ENCODE results near the gene TRIM39. TPM values are rescaled to one million over a fixed set of nuclear protein-coding genes. Genes with fewer than 3 reads are reported as not detected.

The TRIM39 gene
- total and polyA plus RNA-seq, 2 of the 13 experiments (the other 11 are each of a cell fraction or from before 2014, with no cell fraction given) = 7.7 to 14.6 TPM

DNA sequence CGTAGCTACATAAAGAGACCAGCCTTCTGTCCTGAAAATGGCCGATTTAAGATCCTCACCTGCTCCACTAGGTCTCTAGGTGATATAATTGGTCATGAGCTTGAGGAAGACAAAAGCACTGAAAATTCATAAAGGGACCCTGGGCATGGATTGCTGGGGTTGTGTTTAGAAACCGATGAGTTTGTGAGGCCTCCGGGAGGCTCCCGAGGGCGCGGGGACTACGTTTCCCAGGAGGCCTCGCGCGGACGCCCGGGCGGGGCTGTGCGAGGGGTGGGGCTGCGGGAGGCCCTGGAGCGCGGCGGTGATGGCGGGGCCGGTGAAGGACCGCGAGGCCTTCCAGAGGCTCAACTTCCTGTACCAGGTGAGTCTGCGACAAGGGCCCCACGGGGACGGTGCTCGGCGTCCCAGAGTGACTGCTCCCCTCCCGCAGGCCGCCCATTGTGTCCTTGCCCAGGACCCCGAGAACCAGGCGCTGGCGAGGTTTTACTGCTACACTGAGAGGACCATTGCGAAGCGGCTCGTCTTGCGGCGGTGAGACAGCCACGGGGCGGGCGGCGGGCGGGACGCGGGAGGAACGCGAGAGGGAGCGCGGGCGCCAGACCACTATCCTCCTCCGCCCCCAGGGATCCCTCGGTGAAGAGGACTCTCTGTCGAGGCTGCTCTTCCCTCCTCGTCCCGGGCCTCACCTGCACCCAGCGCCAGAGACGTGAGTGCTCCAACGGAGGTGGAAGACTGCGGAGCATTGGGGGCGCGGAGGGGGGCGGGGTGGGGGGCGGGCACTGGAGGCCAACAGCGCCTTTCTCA lies 18.3 kb downstream of the TRIM39 start, which contains the start of gene RPP21 (continued):
- TF ChIP-seq MAFK (conservative IDR thresholded peaks at IDR 0.05 in 1 of 2, IDR thresholded peaks at IDR 0.05 in 1 of 2; ENCODE audit: low read length in 2 of 2) (no peak), KAT8 (CRISPR knock-in tag; IDR thresholded peaks at IDR 0.05) (peak; percentile 93), CEBPB (IDR thresholded peaks at IDR 0.05; ENCODE audit: borderline replicate concordance, low read depth, low read length) (no peak), ESRRA (CRISPR knock-in tag; IDR thresholded peaks at IDR 0.05; ENCODE audit: low read depth) (no peak), ZNF10 (CRISPR knock-in tag; IDR thresholded peaks at IDR 0.05; ENCODE audit: borderline replicate concordance, low read depth) (no peak), KLF16 (CRISPR knock-in tag; IDR thresholded peaks at IDR 0.05) (peak; percentile 86 to 96; a peak in 3 of 4 replicates), ZNF652 (CRISPR knock-in tag; IDR thresholded peaks at IDR 0.05; ENCODE audit: borderline replicate concordance, low read depth) (peak; percentile 31; the same call in 1 of the 2 replicates), SP4 (CRISPR knock-in tag; IDR thresholded peaks at IDR 0.05) (peak; percentile 93), CHCHD3 (CRISPR knock-in tag; IDR thresholded peaks at IDR 0.05) (no peak; the same call in none of the 2 replicates), CEBPG (CRISPR knock-in tag; IDR thresholded peaks at IDR 0.05) (no peak), NCOA5 (CRISPR knock-in tag; IDR thresholded peaks at IDR 0.05) (0 out of 2 replicates have a peak, but pooled peaks have one; percentile 71), ZNF747 (CRISPR knock-in tag; IDR thresholded peaks at IDR 0.05; ENCODE audit: borderline replicate concordance) (peak; percentile 93; the same call in 1 of the 2 replicates), CENPX (CRISPR knock-in tag; IDR thresholded peaks at IDR 0.05) (no peak)
- TF ChIP-seq, protein P1, sequence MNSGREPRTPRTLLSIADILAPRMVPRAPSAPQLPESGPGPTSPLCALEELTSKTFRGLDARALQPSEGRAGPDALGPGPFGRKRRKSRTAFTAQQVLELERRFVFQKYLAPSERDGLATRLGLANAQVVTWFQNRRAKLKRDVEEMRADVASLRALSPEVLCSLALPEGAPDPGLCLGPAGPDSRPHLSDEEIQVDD (CRISPR knock-in tag; IDR thresholded peaks at IDR 0.05; ENCODE audit: borderline replicate concordance) = peak; percentile 90; the same call in 1 of the 2 replicates
- TF ChIP-seq, protein P2, sequence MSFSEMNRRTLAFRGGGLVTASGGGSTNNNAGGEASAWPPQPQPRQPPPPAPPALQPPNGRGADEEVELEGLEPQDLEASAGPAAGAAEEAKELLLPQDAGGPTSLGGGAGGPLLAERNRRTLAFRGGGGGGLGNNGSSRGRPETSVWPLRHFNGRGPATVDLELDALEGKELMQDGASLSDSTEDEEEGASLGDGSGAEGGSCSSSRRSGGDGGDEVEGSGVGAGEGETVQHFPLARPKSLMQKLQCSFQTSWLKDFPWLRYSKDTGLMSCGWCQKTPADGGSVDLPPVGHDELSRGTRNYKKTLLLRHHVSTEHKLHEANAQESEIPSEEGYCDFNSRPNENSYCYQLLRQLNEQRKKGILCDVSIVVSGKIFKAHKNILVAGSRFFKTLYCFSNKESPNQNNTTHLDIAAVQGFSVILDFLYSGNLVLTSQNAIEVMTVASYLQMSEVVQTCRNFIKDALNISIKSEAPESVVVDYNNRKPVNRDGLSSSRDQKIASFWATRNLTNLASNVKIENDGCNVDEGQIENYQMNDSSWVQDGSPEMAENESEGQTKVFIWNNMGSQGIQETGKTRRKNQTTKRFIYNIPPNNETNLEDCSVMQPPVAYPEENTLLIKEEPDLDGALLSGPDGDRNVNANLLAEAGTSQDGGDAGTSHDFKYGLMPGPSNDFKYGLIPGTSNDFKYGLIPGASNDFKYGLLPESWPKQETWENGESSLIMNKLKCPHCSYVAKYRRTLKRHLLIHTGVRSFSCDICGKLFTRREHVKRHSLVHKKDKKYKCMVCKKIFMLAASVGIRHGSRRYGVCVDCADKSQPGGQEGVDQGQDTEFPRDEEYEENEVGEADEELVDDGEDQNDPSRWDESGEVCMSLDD (CRISPR knock-in tag; IDR thresholded peaks at IDR 0.05; ENCODE audit: borderline replicate concordance) = peak; percentile 83
- TF ChIP-seq, protein P3, sequence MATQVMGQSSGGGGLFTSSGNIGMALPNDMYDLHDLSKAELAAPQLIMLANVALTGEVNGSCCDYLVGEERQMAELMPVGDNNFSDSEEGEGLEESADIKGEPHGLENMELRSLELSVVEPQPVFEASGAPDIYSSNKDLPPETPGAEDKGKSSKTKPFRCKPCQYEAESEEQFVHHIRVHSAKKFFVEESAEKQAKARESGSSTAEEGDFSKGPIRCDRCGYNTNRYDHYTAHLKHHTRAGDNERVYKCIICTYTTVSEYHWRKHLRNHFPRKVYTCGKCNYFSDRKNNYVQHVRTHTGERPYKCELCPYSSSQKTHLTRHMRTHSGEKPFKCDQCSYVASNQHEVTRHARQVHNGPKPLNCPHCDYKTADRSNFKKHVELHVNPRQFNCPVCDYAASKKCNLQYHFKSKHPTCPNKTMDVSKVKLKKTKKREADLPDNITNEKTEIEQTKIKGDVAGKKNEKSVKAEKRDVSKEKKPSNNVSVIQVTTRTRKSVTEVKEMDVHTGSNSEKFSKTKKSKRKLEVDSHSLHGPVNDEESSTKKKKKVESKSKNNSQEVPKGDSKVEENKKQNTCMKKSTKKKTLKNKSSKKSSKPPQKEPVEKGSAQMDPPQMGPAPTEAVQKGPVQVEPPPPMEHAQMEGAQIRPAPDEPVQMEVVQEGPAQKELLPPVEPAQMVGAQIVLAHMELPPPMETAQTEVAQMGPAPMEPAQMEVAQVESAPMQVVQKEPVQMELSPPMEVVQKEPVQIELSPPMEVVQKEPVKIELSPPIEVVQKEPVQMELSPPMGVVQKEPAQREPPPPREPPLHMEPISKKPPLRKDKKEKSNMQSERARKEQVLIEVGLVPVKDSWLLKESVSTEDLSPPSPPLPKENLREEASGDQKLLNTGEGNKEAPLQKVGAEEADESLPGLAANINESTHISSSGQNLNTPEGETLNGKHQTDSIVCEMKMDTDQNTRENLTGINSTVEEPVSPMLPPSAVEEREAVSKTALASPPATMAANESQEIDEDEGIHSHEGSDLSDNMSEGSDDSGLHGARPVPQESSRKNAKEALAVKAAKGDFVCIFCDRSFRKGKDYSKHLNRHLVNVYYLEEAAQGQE (IDR thresholded peaks at IDR 0.05; ENCODE audit: borderline replicate concordance in 1 of 2, low read depth in 1 of 2, low read length in 2 of 2) = 0 out of 4 replicates have a peak, but pooled peaks of 1 of the 2 experiments have one; percentile 52
- TF ChIP-seq, protein P4, sequence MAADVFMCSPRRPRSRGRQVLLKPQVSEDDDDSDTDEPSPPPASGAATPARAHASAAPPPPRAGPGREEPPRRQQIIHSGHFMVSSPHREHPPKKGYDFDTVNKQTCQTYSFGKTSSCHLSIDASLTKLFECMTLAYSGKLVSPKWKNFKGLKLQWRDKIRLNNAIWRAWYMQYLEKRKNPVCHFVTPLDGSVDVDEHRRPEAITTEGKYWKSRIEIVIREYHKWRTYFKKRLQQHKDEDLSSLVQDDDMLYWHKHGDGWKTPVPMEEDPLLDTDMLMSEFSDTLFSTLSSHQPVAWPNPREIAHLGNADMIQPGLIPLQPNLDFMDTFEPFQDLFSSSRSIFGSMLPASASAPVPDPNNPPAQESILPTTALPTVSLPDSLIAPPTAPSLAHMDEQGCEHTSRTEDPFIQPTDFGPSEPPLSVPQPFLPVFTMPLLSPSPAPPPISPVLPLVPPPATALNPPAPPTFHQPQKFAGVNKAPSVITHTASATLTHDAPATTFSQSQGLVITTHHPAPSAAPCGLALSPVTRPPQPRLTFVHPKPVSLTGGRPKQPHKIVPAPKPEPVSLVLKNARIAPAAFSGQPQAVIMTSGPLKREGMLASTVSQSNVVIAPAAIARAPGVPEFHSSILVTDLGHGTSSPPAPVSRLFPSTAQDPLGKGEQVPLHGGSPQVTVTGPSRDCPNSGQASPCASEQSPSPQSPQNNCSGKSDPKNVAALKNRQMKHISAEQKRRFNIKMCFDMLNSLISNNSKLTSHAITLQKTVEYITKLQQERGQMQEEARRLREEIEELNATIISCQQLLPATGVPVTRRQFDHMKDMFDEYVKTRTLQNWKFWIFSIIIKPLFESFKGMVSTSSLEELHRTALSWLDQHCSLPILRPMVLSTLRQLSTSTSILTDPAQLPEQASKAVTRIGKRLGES (CRISPR knock-in tag; IDR thresholded peaks at IDR 0.05; ENCODE audit: borderline replicate concordance) = peak; percentile 85; the same call in 1 of the 2 replicates
- TF ChIP-seq, protein P5, sequence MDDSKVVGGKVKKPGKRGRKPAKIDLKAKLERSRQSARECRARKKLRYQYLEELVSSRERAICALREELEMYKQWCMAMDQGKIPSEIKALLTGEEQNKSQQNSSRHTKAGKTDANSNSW (CRISPR knock-in tag; IDR thresholded peaks at IDR 0.05; ENCODE audit: borderline replicate concordance) = peak; percentile 19; the same call in 1 of the 2 replicates
